ENCODE measurements around the gene EFNA3. TPM values are rescaled to one million over a fixed set of nuclear protein-coding genes. Genes with fewer than 3 reads are reported as not detected.
A peak's percentile ranks its signal among the peaks of the same experiment; 100 is the strongest.

The EFNA3 gene
- total and polyA plus RNA-seq, 9 of the 15 experiments (the other 6 are each of a cell fraction or from before 2014, with no cell fraction given): 0.59 to 7.9 (median 4.7) TPM

DNA sequence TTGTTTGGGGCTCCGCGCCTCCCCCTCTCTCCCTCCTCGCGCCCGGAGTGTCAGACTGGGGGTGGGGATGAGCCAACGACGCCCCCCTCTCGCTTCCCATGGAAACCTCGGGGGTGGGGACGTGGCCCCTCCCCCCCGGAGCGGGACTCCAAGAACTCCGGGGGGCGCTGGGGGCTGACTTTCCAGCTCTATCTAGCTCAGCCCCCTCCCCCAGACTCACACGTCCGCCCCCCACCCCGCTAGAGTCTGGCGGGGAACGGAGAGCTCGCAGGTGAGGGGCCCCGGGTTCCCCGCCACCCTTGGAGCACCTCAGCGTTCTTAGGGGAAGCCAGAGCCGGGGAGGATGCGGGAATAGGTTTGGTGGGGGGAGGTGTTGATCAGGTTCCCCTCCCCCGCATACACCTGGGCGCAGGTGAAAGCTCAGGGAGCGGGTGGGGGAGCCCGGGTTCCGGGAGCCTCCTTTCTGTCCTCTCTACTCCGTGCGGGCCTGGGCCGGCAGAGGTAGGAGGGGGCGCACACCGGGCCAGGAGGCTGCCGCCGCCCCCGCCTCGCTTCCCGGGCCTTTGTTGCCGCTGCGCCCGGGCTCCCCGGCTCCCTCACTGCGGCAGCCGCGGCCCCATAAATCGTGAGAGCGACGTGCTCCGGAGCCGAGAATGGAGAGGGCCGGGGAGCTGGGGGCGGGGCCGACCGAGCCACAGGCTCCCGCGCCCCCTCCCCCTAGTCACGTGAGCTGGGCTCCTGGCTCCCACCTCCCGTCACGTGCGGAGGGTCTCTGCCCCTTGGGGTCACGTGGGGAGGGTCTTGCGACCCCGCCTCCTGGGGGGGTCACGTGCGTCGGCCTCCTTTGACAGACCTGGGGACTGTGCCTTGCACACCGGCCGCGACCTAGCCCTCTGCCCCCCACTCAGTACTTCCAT is 1.9 kb downstream of the EFNA3 start (continued):
- TF ChIP-seq PTTG1 (tag; IDR thresholded peaks at IDR 0.05; ENCODE audit: low read depth): no peak
- peak; percentile 98 for TF ChIP-seq ZBTB7A (IDR thresholded peaks at IDR 0.05; ENCODE audit: borderline replicate concordance, control insufficient read depth, low read depth, low read length)
- TF ChIP-seq ZNF79 (CRISPR knock-in tag; IDR thresholded peaks at IDR 0.05; ENCODE audit: low read depth): no peak
- TF ChIP-seq EGR1 (conservative IDR thresholded peaks at IDR 0.05): peak; percentile 79
- no peak for TF ChIP-seq E2F4 (CRISPR knock-in tag; IDR thresholded peaks at IDR 0.05; ENCODE audit: low read depth)
- TF ChIP-seq FOXK2 (conservative IDR thresholded peaks at IDR 0.05 in 1 of 2, IDR thresholded peaks at IDR 0.05 in 1 of 2; ENCODE audit: low read depth in 2 of 2): peak in 1 of 2 experiments; percentile 53; a peak in 1 of 4 replicates
- TF ChIP-seq ATF7 (IDR thresholded peaks at IDR 0.05): 0 out of 2 replicates have a peak, but pooled peaks have one; percentile 14
- no peak for TF ChIP-seq ZNF830 (CRISPR knock-in tag; IDR thresholded peaks at IDR 0.05)
